A549 treated with Mapracorat at 1 μM for 4 hours (cell line): Measurements from ENCODE around the gene NTN1. TPM values are rescaled to one million over a fixed set of nuclear protein-coding genes. Genes with fewer than 3 reads are reported as not detected.

Experiments used
- total RNA-seq: library from RNA; stranded (reverse); fragments of 200-300 nt; extraction: Qiagen RNA extraction; gene quantifications from 5 replicates; pipeline ENCODE4 v1.2.3, GENCODE V29; 2022

Gene NTN1
- 0.29 to 0.51 TPM (median 0.38 TPM) in 5 replicates for total RNA-seq

DNA sequence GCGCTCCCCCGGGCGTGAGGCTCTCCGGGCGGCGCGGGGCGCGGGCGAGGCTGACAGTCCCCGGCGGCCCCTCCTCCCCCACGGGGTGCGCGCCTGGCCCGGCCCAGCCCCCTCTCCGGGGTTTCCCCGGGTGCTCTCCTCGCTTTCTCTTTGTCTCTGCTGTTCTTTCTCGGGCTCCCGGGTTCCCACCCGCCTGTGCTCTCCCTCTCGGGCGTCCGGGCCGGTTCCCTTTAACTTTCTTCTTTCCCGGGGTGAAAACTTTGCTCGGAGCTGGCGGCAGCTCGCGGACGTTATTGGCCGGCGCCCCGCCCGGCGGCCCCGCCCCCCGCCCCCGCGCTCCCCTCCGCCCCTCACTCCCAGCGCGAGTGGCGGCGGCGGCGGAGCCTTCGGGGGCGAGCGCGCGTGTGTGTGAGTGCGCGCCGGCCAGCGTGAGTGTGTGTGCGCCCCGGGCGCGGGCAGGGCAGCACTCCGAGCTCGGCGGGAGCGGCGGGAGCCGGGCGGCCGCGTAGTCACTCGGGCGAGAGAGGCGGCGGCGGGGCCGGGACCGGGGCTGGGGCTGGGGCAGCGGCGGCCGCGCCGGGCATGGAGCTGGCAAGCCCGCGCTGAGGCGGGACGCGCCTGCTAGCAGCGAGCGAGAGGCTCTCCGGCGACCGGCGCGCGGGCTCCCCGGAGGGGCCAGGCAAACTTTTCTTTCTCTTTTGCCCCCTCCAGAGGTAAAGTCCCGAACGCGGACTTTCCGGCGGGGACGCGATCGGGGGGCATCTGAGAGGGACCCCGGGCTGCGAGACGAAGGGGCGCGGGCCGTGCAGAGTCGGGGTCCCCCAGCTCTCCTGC is at the start of gene NTN1:
Gene NTN1, plus strand, starts transcription at position 353 of the 834 bp plus-strand sequence. CDS start 864 bp downstream, outside the sequence.

Other genes with a start within 250 kb of the NTN1 start
- not detected in 5 replicates for gene MFSD6L, start 222.1 kb upstream of the NTN1 start, total RNA-seq
- gene PIK3R6, start 153.8 kb upstream of the NTN1 start, total RNA-seq: not detected in 5 replicates
- 0.05 to 0.14 TPM in 2 of 5 replicates, not detected in the others for gene PIK3R5, start 55.8 kb upstream of the NTN1 start, total RNA-seq